K562 (cell line): ENCODE measurements around the gene SERPING1. TPM values are rescaled to one million over a fixed set of nuclear protein-coding genes. Genes with fewer than 3 reads are reported as not detected.

ENCODE experiments used
- CHAMP1 ChIP-seq: fragments of 450-650 bp; IDR thresholded peaks from 2 replicates; pipeline ENCODE4 v1.6.1; 2016; ENCODE audit warnings: mild to moderate bottlenecking
- CREBBP ChIP-seq: IDR thresholded peaks from one replicate; pipeline ENCODE4 v1.6.1; 2012; ENCODE audit warnings: low read depth, mild to moderate bottlenecking, control low read depth, inconsistent platforms, low read length
- DACH1 ChIP-seq: fragments of 450-650 bp; IDR thresholded peaks from 2 replicates; pipeline ENCODE4 v1.6.1; 2018; ENCODE audit not compliant: partially characterized antibody
- E2F3 ChIP-seq: fragments of 250-450 bp; sonication (Bioruptor Pico); IDR thresholded peaks from 2 replicates; pipeline ENCODE4 v1.4.0; 2020; ENCODE audit warnings: mild to moderate bottlenecking
- FUS ChIP-seq: fragments of 200-400 bp; formaldehyde crosslinking; optimal IDR thresholded peaks from 2 replicates; pipeline ENCODE3; 2017; ENCODE audit warnings: low read depth, low read length
- HIVEP1 ChIP-seq: fragments of 250-450 bp; sonication (Bioruptor Pico); IDR thresholded peaks from 2 replicates; pipeline ENCODE4 v1.4.0; 2020; ENCODE audit warnings: mild to moderate bottlenecking
- KAT8 ChIP-seq: fragments of 450-650 bp; IDR thresholded peaks from 2 replicates; pipeline ENCODE4 v1.6.1; 2016; ENCODE audit warnings: low read depth, mild to moderate bottlenecking
- MTA3 ChIP-seq: fragments of 450-650 bp; formaldehyde crosslinking; IDR thresholded peaks from 2 replicates; pipeline ENCODE4 v1.6.1; 2017; ENCODE audit warnings: mild to moderate bottlenecking, borderline replicate concordance
- NUFIP1 ChIP-seq: fragments of 450-650 bp; IDR thresholded peaks from 2 replicates; pipeline ENCODE4 v1.6.1; 2018; ENCODE audit not compliant: partially characterized antibody
- RBM14 ChIP-seq: fragments of 200-400 bp; formaldehyde crosslinking; IDR thresholded peaks from 2 replicates; pipeline ENCODE4 v1.6.1; 2018; ENCODE audit warnings: low read depth, mild to moderate bottlenecking, low read length, moderate library complexity, borderline replicate concordance; ENCODE audit not compliant: insufficient read depth
- RBM17 ChIP-seq: fragments of 200-400 bp; formaldehyde crosslinking; IDR thresholded peaks from 2 replicates; pipeline ENCODE4 v1.6.1; 2017; ENCODE audit warnings: low read depth, mild to moderate bottlenecking, low read length, borderline replicate concordance
- SIN3B ChIP-seq: fragments of 450-650 bp; IDR thresholded peaks from 2 replicates; pipeline ENCODE4 v1.6.1; 2017; ENCODE audit warnings: low read depth, mild to moderate bottlenecking, moderate library complexity
- SMARCC2 ChIP-seq: fragments of 450-650 bp; IDR thresholded peaks from 2 replicates; pipeline ENCODE4 v1.6.1; 2017; ENCODE audit warnings: antibody characterized with exemption, moderate library complexity, mild to moderate bottlenecking, low read depth
- TCFL5 ChIP-seq: fragments of 250-450 bp; sonication (Bioruptor Pico); conservative IDR thresholded peaks from 2 replicates; pipeline ENCODE4 v1.6.1; 2021; ENCODE audit warnings: mild to moderate bottlenecking, moderate library complexity, matching md5 sums
- THRA ChIP-seq: fragments of 450-650 bp; IDR thresholded peaks from 2 replicates; pipeline ENCODE4 v1.6.1; 2017; ENCODE audit warnings: mild to moderate bottlenecking, moderate library complexity
- TSC22D4 ChIP-seq: fragments of 450-650 bp; IDR thresholded peaks from 2 replicates; pipeline ENCODE4 v1.6.1; 2016; ENCODE audit warnings: missing genetic modification characterization, missing biosample characterization, control low read depth
- ZBTB17 ChIP-seq: fragments of 450-650 bp; formaldehyde crosslinking; IDR thresholded peaks from 2 replicates; pipeline ENCODE4 v1.4.0; 2020; ENCODE audit warnings: mild to moderate bottlenecking
- ZFP30 ChIP-seq: fragments of 250-450 bp; sonication (Bioruptor Pico); IDR thresholded peaks from 2 replicates; pipeline ENCODE4 v1.8.0; 2022; ENCODE audit warnings: moderate library complexity, mild to moderate bottlenecking, inconsistent platforms, borderline replicate concordance
- ZNF146 ChIP-seq: IDR thresholded peaks from one replicate; pipeline ENCODE4 v1.6.1; 2018; ENCODE audit warnings: missing compliant biosample characterization; ENCODE audit not compliant: unreplicated experiment
- ZNF263 ChIP-seq: sonication (generic); formaldehyde crosslinking; IDR thresholded peaks from 2 replicates; pipeline ENCODE4 v1.8.0; 2022; ENCODE audit warnings: mild to moderate bottlenecking, missing genetic modification reagents, borderline replicate concordance
- ZNF717 ChIP-seq: fragments of 250-450 bp; sonication (Bioruptor Pico); IDR thresholded peaks from 2 replicates; pipeline ENCODE4 v1.5.0; 2021
- polyA plus RNA-seq, 8 experiments: library from polyadenylated mRNA; depleted of rRNA in 4 of 8; stranded (reverse) in 5 of 8; unstranded in 3 of 8; fragments of >200 nt; fragmentation: Nextera tagmentation in 2 of 8; fragmentation: Illumina TruSeq in 1 of 8; extraction: Ambion mirVana in 2 of 8; extraction: Trizol in 1 of 8; gene quantifications; 2 replicates each; pipeline versions ENCODE4 v1.2.1 to v1.2.3, GENCODE V29; 2011 to 2014; ENCODE audit warnings: inconsistent platforms in 1 of 8, missing spikeins in 1 of 8
- total RNA-seq, 7 experiments: library from RNA; depleted of rRNA in 6 of 7; stranded (reverse); fragments of >200 nt in 6 of 7; fragmentation: Illumina TruSeq in 2 of 7; extraction: Trizol in 2 of 7; gene quantifications; 2 replicates each; pipeline versions ENCODE4 v1.2.1 to v1.2.3, GENCODE V29; 2011 to 2021; ENCODE audit warnings: low replicate concordance in 1 of 7
- TF ChIP-seq, protein P1 (sequence below), 2 experiments: fragments of 250-450 bp in 1 of 2; fragments of 450-650 bp in 1 of 2; sonication (Bioruptor Pico) in 1 of 2; IDR thresholded peaks; 2 replicates each; pipeline versions ENCODE4 v1.6.1 to v1.8.0; 2016 to 2021; ENCODE audit warnings: mild to moderate bottlenecking in 2 of 2, moderate library complexity in 2 of 2, missing compliant biosample characterization in 1 of 2, missing genetic modification characterization in 1 of 2
- TF ChIP-seq, protein P2 (sequence below), 3 experiments: fragments of 200-800 bp in 1 of 3; sonication (Bioruptor generic) in 1 of 3; sonication (generic) in 1 of 3; formaldehyde crosslinking in 1 of 3; IDR thresholded peaks; 2 replicates each; pipeline versions ENCODE4 v1.6.1 to v1.8.0; 2016 to 2022; ENCODE audit warnings: mild to moderate bottlenecking in 2 of 3, missing compliant biosample characterization in 2 of 3, missing genetic modification characterization in 2 of 3, missing genetic modification reagents in 1 of 3

Gene SERPING1
- total and polyA plus RNA-seq, 9 of the 15 experiments (the other 6 are each of a cell fraction or from before 2014, with no cell fraction given): 0.10 to 1.00 (median 0.21) TPM; not detected in 2

- TF ChIP-seq, protein P1, sequence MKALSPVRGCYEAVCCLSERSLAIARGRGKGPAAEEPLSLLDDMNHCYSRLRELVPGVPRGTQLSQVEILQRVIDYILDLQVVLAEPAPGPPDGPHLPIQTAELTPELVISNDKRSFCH (CRISPR knock-in tag; IDR thresholded peaks at IDR 0.05): no peak
- TF ChIP-seq, protein P1 (tag; IDR thresholded peaks at IDR 0.05): peak; percentile 68
- no peak for TF ChIP-seq CREBBP
- no peak for TF ChIP-seq ZNF146
- no peak for TF ChIP-seq THRA
- TF ChIP-seq, protein P2, sequence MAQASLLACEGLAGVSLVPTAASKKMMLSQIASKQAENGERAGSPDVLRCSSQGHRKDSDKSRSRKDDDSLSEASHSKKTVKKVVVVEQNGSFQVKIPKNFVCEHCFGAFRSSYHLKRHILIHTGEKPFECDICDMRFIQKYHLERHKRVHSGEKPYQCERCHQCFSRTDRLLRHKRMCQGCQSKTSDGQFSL (CRISPR knock-in tag; IDR thresholded peaks at IDR 0.05): no peak
- TF ChIP-seq, protein P2 (tag; IDR thresholded peaks at IDR 0.05): no peak
- no peak for TF ChIP-seq ZNF717 (CRISPR knock-in tag)
- TF ChIP-seq TSC22D4 (tag): no peak
- peak; percentile 55; the same call in 1 of the 2 replicates for TF ChIP-seq E2F3 (CRISPR knock-in tag)
- 0 out of 2 replicates have a peak, but pooled peaks have one; percentile 27 for TF ChIP-seq HIVEP1 (CRISPR knock-in tag)
- no peak for TF ChIP-seq KAT8
- peak; percentile 47; the same call in 1 of the 2 replicates for TF ChIP-seq SIN3B
- TF ChIP-seq ZBTB17 (CRISPR knock-in tag): no peak
- TF ChIP-seq RBM17: no peak
- TF ChIP-seq NUFIP1: no peak
- no peak for TF ChIP-seq RBM14
- no peak for TF ChIP-seq MTA3
- TF ChIP-seq CHAMP1: no peak
- no peak for TF ChIP-seq DACH1
- no peak for TF ChIP-seq ZNF263 (CRISPR knock-in tag)
- TF ChIP-seq SMARCC2: no peak
- TF ChIP-seq ZFP30 (CRISPR knock-in tag): no peak
- no peak for TF ChIP-seq TCFL5 (CRISPR knock-in tag)
- TF ChIP-seq FUS: no peak
These were observed 59.9 kb downstream of the SERPING1 start, which contains the start of gene CLP1 (continued) for GRCh38 chr11:57657194-57658022.
